Loucy (cell line): ENCODE measurements around the gene RPL38.

Experiments used
- H2AFZ ChIP-seq: fragments of 200-600 bp; sonication (generic); 2 replicates; pipeline ENCODE4 v1.6.0; 2016; ENCODE audit warnings: antibody characterized with exemption, mild to moderate bottlenecking, low read length, moderate library complexity
- H3F3A ChIP-seq: fragments of 200-600 bp; 2 replicates; pipeline ENCODE4 v1.6.0; 2016; ENCODE audit warnings: antibody characterized with exemption, low read depth, mild to moderate bottlenecking
- H3K27me3 ChIP-seq: fragments of 200-600 bp; sonication (generic); 2 replicates; pipeline ENCODE4 v1.6.1; 2014; ENCODE audit warnings: low read length, mild to moderate bottlenecking; ENCODE audit not compliant: insufficient read depth, poor library complexity, severe bottlenecking
- H3K36me3 ChIP-seq: fragments of 200-600 bp; sonication (generic); 2 replicates; pipeline ENCODE4 v1.6.1; 2016; ENCODE audit warnings: low read length; ENCODE audit not compliant: insufficient read depth
- H3K4me1 ChIP-seq: fragments of 200-600 bp; sonication (generic); 2 replicates; pipeline ENCODE4 v1.5.1; 2014; ENCODE audit warnings: low read length, mild to moderate bottlenecking; ENCODE audit not compliant: insufficient read depth, poor library complexity, severe bottlenecking
- H3K4me2 ChIP-seq: fragments of 200-600 bp; sonication (generic); 2 replicates; pipeline ENCODE4 v1.6.0; 2014; ENCODE audit warnings: antibody characterized with exemption, low read length, low read depth, mild to moderate bottlenecking; ENCODE audit not compliant: poor library complexity, severe bottlenecking
- H3K4me3 ChIP-seq: fragments of 200-600 bp; sonication (generic); 2 replicates; pipeline ENCODE4 v1.5.1; 2014; ENCODE audit warnings: low read length, mild to moderate bottlenecking, mixed read lengths; ENCODE audit not compliant: poor library complexity, severe bottlenecking
- H3K79me2 ChIP-seq: fragments of 200-600 bp; sonication (generic); 2 replicates; pipeline ENCODE4 v1.6.1; 2014; ENCODE audit warnings: low read length; ENCODE audit not compliant: insufficient read depth
- H3K9ac ChIP-seq: fragments of 200-600 bp; sonication (generic); 2 replicates; pipeline ENCODE4 v1.6.0; 2014; ENCODE audit warnings: mild to moderate bottlenecking, low read depth, low read length, moderate library complexity; ENCODE audit not compliant: poor library complexity, severe bottlenecking
- H3K9me2 ChIP-seq: fragments of 200-600 bp; sonication (generic); replicated peaks from 2 replicates; pipeline ENCODE4 v1.6.1; 2016; ENCODE audit warnings: low read depth, low read length, mixed read lengths
- H3K9me3 ChIP-seq: fragments of 200-600 bp; sonication (generic); 2 replicates; pipeline ENCODE4 v1.6.1; 2014; ENCODE audit warnings: mild to moderate bottlenecking, antibody characterized with exemption, low read length, low read depth; ENCODE audit not compliant: insufficient read depth
- H4K20me1 ChIP-seq: fragments of 200-600 bp; sonication (generic); 2 replicates; pipeline ENCODE4 v1.6.0; 2014; ENCODE audit warnings: antibody characterized with exemption, low read length, mild to moderate bottlenecking; ENCODE audit not compliant: insufficient read depth, poor library complexity, severe bottlenecking
- EZH2phosphoT487 ChIP-seq: fragments of 200-600 bp; IDR thresholded peaks from 2 replicates; pipeline ENCODE4 v1.6.1; 2018; ENCODE audit warnings: antibody characterized with exemption, mild to moderate bottlenecking, moderate library complexity, borderline replicate concordance
- TF ChIP-seq, protein P1 (sequence below): fragments of 200-600 bp; sonication (generic); conservative IDR thresholded peaks from 2 replicates; pipeline ENCODE4 v1.5.1; 2014; ENCODE audit warnings: mild to moderate bottlenecking, antibody characterized with exemption, low read length

RPL38 gene

DNA sequence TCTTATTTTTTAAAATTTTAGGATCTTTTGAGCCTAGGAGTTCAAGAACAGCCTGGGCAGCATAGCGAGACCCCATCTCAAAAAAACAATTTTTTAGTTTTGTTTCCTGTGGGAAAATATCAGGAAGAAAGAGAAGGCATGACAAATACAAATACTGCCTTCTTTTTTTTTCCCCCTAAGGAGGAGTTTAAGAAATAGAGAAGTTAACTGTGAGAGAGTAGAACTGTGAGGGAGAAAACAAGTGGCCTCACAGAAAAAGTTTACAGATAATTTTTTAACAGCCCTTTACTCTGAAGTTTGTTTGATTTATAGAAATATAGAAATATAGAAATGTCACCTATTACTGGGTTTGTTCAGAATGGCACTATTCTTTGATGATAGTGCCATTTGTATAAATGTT is 31.0 kb downstream of the RPL38 start:
- Histone ChIP-seq H3K9ac (no peak overlapping the region), H3K4me2 (no peak overlapping the region), H3K4me1 (no peaks in the 10 kb centered on the region)

DNA sequence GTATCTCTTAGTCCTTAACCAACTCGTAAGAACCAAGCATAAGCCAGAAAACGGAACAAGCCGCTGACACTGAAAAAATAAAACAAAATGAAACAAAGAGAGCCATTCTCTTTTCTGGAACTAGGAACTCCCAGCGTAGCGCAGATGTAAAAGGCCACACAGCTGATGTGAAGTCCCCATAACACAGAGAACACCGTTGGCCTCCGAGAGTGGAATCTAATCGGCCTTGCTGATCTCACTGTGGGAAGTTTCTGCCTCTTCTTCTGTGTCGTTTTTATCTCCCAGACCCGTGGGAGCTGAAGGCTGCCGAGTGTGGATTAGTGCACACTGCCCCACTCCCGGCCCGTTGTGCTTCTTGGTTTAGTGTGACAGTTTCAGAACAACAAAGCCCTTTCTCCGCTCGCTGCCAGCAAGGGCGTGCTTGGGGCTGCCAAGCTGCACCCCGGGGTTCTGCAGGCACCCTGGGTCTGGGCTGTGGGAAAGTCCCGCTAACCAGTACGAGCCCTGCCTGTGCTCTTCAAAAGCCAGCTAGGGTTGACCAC is 31.6 kb downstream of the RPL38 start:
- H3F3A ChIP-seq, result no peaks in the 10 kb centered on the region
- H3K4me2 ChIP-seq, result no peak overlapping the region
- no peak overlapping the region for H3K4me3 ChIP-seq
- TF ChIP-seq, protein P1, sequence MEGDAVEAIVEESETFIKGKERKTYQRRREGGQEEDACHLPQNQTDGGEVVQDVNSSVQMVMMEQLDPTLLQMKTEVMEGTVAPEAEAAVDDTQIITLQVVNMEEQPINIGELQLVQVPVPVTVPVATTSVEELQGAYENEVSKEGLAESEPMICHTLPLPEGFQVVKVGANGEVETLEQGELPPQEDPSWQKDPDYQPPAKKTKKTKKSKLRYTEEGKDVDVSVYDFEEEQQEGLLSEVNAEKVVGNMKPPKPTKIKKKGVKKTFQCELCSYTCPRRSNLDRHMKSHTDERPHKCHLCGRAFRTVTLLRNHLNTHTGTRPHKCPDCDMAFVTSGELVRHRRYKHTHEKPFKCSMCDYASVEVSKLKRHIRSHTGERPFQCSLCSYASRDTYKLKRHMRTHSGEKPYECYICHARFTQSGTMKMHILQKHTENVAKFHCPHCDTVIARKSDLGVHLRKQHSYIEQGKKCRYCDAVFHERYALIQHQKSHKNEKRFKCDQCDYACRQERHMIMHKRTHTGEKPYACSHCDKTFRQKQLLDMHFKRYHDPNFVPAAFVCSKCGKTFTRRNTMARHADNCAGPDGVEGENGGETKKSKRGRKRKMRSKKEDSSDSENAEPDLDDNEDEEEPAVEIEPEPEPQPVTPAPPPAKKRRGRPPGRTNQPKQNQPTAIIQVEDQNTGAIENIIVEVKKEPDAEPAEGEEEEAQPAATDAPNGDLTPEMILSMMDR, result no peak
- TF ChIP-seq EZH2phosphoT487, result no peak
- no peaks in the 10 kb centered on the region for H3K9me3 ChIP-seq
- no peaks in the 10 kb centered on the region for H4K20me1 ChIP-seq
- no peaks in the 10 kb centered on the region for H3K27me3 ChIP-seq
- no peaks in the 10 kb centered on the region for H3K9me2 ChIP-seq
- no peak overlapping the region for H3K9ac ChIP-seq
- H3K79me2 ChIP-seq, result no peaks in the 10 kb centered on the region
- H3K36me3 ChIP-seq, result no peaks in the 10 kb centered on the region
- no peaks in the 10 kb centered on the region for H3K4me1 ChIP-seq
- no peak overlapping the region for H2AFZ ChIP-seq

More for the DNA sequence above, 31.0 kb downstream of the RPL38 start:
- Histone ChIP-seq H4K20me1 (no peaks in the 10 kb centered on the region), H3K9me3 (no peaks in the 10 kb centered on the region), H3K4me3 (no peak overlapping the region), H2AFZ (no peak overlapping the region), H3F3A (no peaks in the 10 kb centered on the region), H3K9me2 (no peaks in the 10 kb centered on the region), H3K27me3 (no peaks in the 10 kb centered on the region), H3K36me3 (no peaks in the 10 kb centered on the region), H3K79me2 (no peaks in the 10 kb centered on the region)
- TF ChIP-seq, protein P1, result no peak
- no peak for TF ChIP-seq EZH2phosphoT487

GRCh38 chr17:74235911-74236371 is 32.5 kb downstream of the RPL38 start:
- Histone ChIP-seq H3K4me2 (no peak overlapping the region), H3K9me2 (no peaks in the 10 kb centered on the region)
- TF ChIP-seq, protein P1, result no peak
- no peak for TF ChIP-seq EZH2phosphoT487

More at GRCh38 chr17:74235911-74236371, 32.5 kb downstream of the RPL38 start:
- no peaks in the 10 kb centered on the region for H3K9me3 ChIP-seq
- H2AFZ ChIP-seq, result no peak overlapping the region
- no peaks in the 10 kb centered on the region for H3K27me3 ChIP-seq
- no peaks in the 10 kb centered on the region for H4K20me1 ChIP-seq
- H3K79me2 ChIP-seq, result no peaks in the 10 kb centered on the region
- no peaks in the 10 kb centered on the region for H3F3A ChIP-seq
- H3K4me1 ChIP-seq, result no peaks in the 10 kb centered on the region
- no peaks in the 10 kb centered on the region for H3K36me3 ChIP-seq
- H3K4me3 ChIP-seq, result no peak overlapping the region
- no peak overlapping the region for H3K9ac ChIP-seq
